ENCODE results near the gene SOX6. TPM values are rescaled to one million over a fixed set of nuclear protein-coding genes. Genes with fewer than 3 reads are reported as not detected.
A peak's percentile ranks its signal among the peaks of the same experiment; 100 is the strongest.

Gene SOX6
- total RNA-seq, 1 donor from 2014 or later = 13.4 TPM

- H3K27me3 Mint-ChIP-seq (ENCODE audit: unreplicated experiment) = no peaks in the 10 kb centered on the region
- no peaks in the 10 kb centered on the region for H3K9me3 Mint-ChIP-seq (ENCODE audit: unreplicated experiment)
- no peak for DNase-seq (ENCODE audit: extremely low spot score, unreplicated experiment)
- H3K4me3 Mint-ChIP-seq (ENCODE audit: unreplicated experiment) = no peak overlapping the region
- peaks cover 10% of the 10 kb centered on the region for H3K4me1 Mint-ChIP-seq (ENCODE audit: unreplicated experiment)
- no peaks in the 10 kb centered on the region for H3K36me3 Mint-ChIP-seq (ENCODE audit: unreplicated experiment)
- TF ChIP-seq, protein P1, sequence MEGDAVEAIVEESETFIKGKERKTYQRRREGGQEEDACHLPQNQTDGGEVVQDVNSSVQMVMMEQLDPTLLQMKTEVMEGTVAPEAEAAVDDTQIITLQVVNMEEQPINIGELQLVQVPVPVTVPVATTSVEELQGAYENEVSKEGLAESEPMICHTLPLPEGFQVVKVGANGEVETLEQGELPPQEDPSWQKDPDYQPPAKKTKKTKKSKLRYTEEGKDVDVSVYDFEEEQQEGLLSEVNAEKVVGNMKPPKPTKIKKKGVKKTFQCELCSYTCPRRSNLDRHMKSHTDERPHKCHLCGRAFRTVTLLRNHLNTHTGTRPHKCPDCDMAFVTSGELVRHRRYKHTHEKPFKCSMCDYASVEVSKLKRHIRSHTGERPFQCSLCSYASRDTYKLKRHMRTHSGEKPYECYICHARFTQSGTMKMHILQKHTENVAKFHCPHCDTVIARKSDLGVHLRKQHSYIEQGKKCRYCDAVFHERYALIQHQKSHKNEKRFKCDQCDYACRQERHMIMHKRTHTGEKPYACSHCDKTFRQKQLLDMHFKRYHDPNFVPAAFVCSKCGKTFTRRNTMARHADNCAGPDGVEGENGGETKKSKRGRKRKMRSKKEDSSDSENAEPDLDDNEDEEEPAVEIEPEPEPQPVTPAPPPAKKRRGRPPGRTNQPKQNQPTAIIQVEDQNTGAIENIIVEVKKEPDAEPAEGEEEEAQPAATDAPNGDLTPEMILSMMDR (IDR thresholded peaks at IDR 0.05) = no peak
- no peak overlapping the region for H3K27ac Mint-ChIP-seq (ENCODE audit: unreplicated experiment)
Observed at GRCh38 chr11:16347928-16348685, 8.2 kb downstream of the SOX6 start.

DNA sequence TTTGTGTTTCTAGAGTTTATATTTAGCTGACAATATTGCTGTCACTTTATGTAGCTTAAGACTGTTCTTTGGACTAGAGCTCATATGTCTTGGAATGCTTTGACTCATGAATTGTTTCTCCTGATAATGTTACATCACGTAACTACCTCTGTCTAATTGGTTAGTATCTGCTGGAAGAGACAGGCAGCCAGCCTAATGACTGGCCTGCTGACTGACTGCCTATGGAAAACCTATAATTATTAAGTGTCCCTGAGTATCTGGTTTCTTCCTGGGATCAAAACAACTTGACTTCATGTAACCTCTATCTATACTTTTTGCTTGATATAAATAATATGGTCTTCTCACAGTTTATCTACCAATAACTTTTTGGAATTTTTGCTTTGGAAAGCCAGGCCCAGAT, 9.4 kb downstream of the SOX6 start:
- TF ChIP-seq, protein P1 (IDR thresholded peaks at IDR 0.05) = no peak
- DNase-seq (ENCODE audit: extremely low spot score, unreplicated experiment) = no peak
- peaks cover 10% of the 10 kb centered on the region for H3K4me1 Mint-ChIP-seq (ENCODE audit: unreplicated experiment)
- no peaks in the 10 kb centered on the region for H3K27me3 Mint-ChIP-seq (ENCODE audit: unreplicated experiment)
- H3K4me3 Mint-ChIP-seq (ENCODE audit: unreplicated experiment) = no peak overlapping the region
- no peaks in the 10 kb centered on the region for H3K36me3 Mint-ChIP-seq (ENCODE audit: unreplicated experiment)
- no peaks in the 10 kb centered on the region for H3K9me3 Mint-ChIP-seq (ENCODE audit: unreplicated experiment)
- H3K27ac Mint-ChIP-seq (ENCODE audit: unreplicated experiment) = no peak overlapping the region

- TF ChIP-seq, protein P1 (IDR thresholded peaks at IDR 0.05) = no peak
- Mint-ChIP-seq H3K27me3 (ENCODE audit: unreplicated experiment) (no peaks in the 10 kb centered on the region), H3K27ac (ENCODE audit: unreplicated experiment) (no peak overlapping the region), H3K4me1 (ENCODE audit: unreplicated experiment) (peaks cover 21% of the 10 kb centered on the region), H3K9me3 (ENCODE audit: unreplicated experiment) (no peaks in the 10 kb centered on the region), H3K4me3 (ENCODE audit: unreplicated experiment) (no peak overlapping the region), H3K36me3 (ENCODE audit: unreplicated experiment) (peaks cover 6% of the 10 kb centered on the region)
- DNase-seq (ENCODE audit: extremely low spot score, unreplicated experiment) = no peak
Observed at GRCh38 chr11:16341853-16342252, 14.5 kb downstream of the SOX6 start.

DNA sequence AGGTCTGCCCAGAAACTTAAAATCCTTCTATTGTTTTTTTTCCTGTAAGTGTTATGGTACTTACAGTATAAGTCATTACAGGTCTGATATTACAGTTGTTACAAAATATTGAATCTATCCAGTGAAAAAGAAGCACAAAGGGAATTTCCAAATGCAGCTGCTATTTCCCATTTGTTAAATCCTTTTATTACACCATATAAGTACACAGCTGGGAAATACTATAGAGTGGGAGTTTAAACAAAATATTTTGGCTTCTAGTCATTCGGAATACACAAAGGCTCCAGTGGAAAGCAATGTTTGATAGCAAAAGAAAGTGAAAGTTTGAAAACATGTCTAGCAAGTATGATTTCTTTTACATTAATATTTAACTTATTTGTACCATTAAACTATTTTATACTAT, 18.0 kb downstream of the SOX6 start:
- peaks cover 6% of the 10 kb centered on the region for H3K36me3 Mint-ChIP-seq (ENCODE audit: unreplicated experiment)
- peak overlapping the region; percentile 69 for H3K27ac Mint-ChIP-seq (ENCODE audit: unreplicated experiment)
- H3K4me3 Mint-ChIP-seq (ENCODE audit: unreplicated experiment) = peak overlapping the region; percentile 47

More for the DNA sequence above, 18.0 kb downstream of the SOX6 start:
- DNase-seq (ENCODE audit: extremely low spot score, unreplicated experiment) = no peak
- Mint-ChIP-seq H3K4me1 (ENCODE audit: unreplicated experiment) (peaks cover 18% of the 10 kb centered on the region), H3K27me3 (ENCODE audit: unreplicated experiment) (no peaks in the 10 kb centered on the region), H3K9me3 (ENCODE audit: unreplicated experiment) (no peaks in the 10 kb centered on the region)
- TF ChIP-seq, protein P1 (IDR thresholded peaks at IDR 0.05) = no peak
